HL-60 (cell line): ENCODE data around the gene HIF3A.
A peak's percentile ranks its signal among the peaks of the same experiment; 100 is the strongest.

Experiments used
- CTCF ChIP-seq: IDR thresholded peaks from one replicate; pipeline ENCODE4 v1.5.1; 2011; ENCODE audit warnings: low read length, control low read depth, inconsistent platforms; ENCODE audit not compliant: insufficient read depth
- GABPA ChIP-seq: IDR thresholded peaks from 2 replicates; pipeline ENCODE4 v1.6.1; 2012; ENCODE audit warnings: low read depth
- POLR2AphosphoS5 ChIP-seq: IDR thresholded peaks from 2 replicates; pipeline ENCODE4 v1.6.1; 2012; ENCODE audit warnings: low read depth
- REST ChIP-seq: IDR thresholded peaks from 2 replicates; pipeline ENCODE4 v1.6.1; 2012; ENCODE audit warnings: low read depth; ENCODE audit not compliant: insufficient replicate concordance

DNA sequence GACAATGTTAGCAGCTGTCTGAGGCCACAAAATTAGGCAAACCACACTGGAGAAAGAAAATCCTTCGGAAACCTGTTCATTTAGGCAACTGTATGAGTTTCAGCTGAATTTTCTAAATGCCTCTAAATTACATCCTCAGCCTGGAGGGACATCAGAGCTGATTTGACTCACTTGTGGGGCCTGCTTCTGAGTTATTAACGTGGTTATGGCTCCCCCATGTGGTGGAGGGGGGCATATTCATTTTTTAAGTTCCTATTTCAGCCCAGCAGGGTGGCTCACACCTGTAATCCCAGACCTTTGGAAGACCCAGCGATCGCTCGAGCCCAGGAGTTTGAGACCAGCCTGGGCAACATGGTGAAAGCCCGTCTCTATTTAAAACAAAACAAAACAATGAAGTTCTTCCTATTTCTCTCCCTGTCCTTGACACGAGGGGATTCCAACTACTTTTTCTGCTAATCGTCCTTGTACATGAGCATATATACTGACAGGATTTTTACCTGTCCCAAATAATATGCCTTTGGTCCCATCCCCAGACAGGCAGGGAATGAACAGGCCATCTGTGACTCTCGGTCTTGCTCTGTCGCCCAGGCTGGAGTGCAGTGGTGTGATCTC is 31.5 kb upstream of the HIF3A start:
- TF ChIP-seq CTCF = peak; percentile 47
- TF ChIP-seq POLR2AphosphoS5 = no peak
- no peak for TF ChIP-seq GABPA
- no peak for TF ChIP-seq REST
